Esophagus squamous epithelium (tissue), 5 donors: Measurements from ENCODE around the gene ZSCAN26. TPM values are rescaled to one million over a fixed set of nuclear protein-coding genes. Genes with fewer than 3 reads are reported as not detected.

Experiments used
- DNase-seq: peaks from one replicate; lab custom pipeline; 2025; lab: John Stamatoyannopoulos, UW
- H3K27ac ChIP-seq, 4 donors: fragments of 200-600 bp; sonication (generic); one replicate each; pipeline ENCODE4 v1.5.1; 2016 to 2019; ENCODE audit warnings: mild to moderate bottlenecking in 1 of 4
- H3K27me3 ChIP-seq, 4 donors: fragments of 200-600 bp; sonication (generic); 1 replicate in 3 of 4; 2 replicates in 1 of 4; pipeline versions ENCODE4 v1.5.1 to v1.6.0; 2017 to 2021; ENCODE audit warnings: antibody characterized with exemption in 1 of 4
- H3K36me3 ChIP-seq, 3 donors: fragments of 200-600 bp; sonication (generic); one replicate each; pipeline ENCODE4 v1.5.1; 2016 to 2019
- H3K4me1 ChIP-seq, 3 donors: fragments of 200-600 bp; sonication (generic); one replicate each; pipeline ENCODE4 v1.5.1; 2017 to 2019
- H3K4me3 ChIP-seq, 4 donors: fragments of 200-600 bp; sonication (generic); 1 replicate in 3 of 4; 2 replicates in 1 of 4; pipeline ENCODE4 v1.5.1; 2016 to 2019; ENCODE audit warnings: mild to moderate bottlenecking in 2 of 4, moderate library complexity in 1 of 4
- H3K9me3 ChIP-seq, 3 donors: fragments of 200-600 bp; sonication (generic); one replicate each; pipeline ENCODE4 v1.5.1; 2016 to 2019
- POLR2A ChIP-seq, 4 donors: fragments of 450-650 bp; IDR thresholded peaks; one replicate each; pipeline ENCODE4 v1.6.1; 2017; ENCODE audit warnings: antibody characterized with exemption in 4 of 4, mild to moderate bottlenecking in 4 of 4, moderate library complexity in 3 of 4
- WGBS, 2 donors: methylation state at CpG; one replicate each; pipeline ENCODE4 v1.1.5; 2018; 5-methylcytosine and 5-hydroxymethylcytosine counted together
- intact Hi-C: fragments of 100-400 bp; cut with DNase I; formaldehyde crosslinking; loops from one replicate; pipeline ENCODE4 v1.15.0; 2022
- total RNA-seq, 4 donors: library from RNA; depleted of rRNA; stranded (reverse); fragments of >200 nt; gene quantifications; one replicate each; pipeline ENCODE4 v1.1.0, GENCODE V29; 2016
- TF ChIP-seq, protein P1 (sequence below), 6 experiments: fragments of 450-650 bp in 4 of 6; fragments of 200-600 bp in 2 of 6; sonication (generic) in 2 of 6; IDR thresholded peaks; one replicate each; pipeline ENCODE4 v1.5.1; 2016 to 2019; ENCODE audit warnings: antibody characterized with exemption in 6 of 6, mild to moderate bottlenecking in 4 of 6, moderate library complexity in 4 of 6
- donor health status: DM: yes; HTN: yes; CAD: no.

ZSCAN26 gene
- total RNA-seq, 4 donors from 2014 or later, result 2.1 to 17.0 (median 3.4) TPM

- WGBS, 2 donors, result 92 to 97% methylated on average over 3 of the region's 3 CpGs
- DNase-seq, result no peak
- Histone ChIP-seq H3K9me3 (no peaks in the 10 kb centered on the region), H3K4me3 (no peak overlapping the region), H3K27ac (no peak overlapping the region), H3K27me3 (no peaks in the 10 kb centered on the region), H3K36me3 (peaks cover 0 to 44% (median 3%) of the 10 kb centered on the region in 3 donors), H3K4me1 (no peaks in the 10 kb centered on the region)
- intact Hi-C loops, result no loop called here
- no peak for TF ChIP-seq POLR2A (IDR thresholded peaks at IDR 0.05)
- TF ChIP-seq, protein P1, sequence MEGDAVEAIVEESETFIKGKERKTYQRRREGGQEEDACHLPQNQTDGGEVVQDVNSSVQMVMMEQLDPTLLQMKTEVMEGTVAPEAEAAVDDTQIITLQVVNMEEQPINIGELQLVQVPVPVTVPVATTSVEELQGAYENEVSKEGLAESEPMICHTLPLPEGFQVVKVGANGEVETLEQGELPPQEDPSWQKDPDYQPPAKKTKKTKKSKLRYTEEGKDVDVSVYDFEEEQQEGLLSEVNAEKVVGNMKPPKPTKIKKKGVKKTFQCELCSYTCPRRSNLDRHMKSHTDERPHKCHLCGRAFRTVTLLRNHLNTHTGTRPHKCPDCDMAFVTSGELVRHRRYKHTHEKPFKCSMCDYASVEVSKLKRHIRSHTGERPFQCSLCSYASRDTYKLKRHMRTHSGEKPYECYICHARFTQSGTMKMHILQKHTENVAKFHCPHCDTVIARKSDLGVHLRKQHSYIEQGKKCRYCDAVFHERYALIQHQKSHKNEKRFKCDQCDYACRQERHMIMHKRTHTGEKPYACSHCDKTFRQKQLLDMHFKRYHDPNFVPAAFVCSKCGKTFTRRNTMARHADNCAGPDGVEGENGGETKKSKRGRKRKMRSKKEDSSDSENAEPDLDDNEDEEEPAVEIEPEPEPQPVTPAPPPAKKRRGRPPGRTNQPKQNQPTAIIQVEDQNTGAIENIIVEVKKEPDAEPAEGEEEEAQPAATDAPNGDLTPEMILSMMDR (IDR thresholded peaks at IDR 0.05), result no peak
Observed at GRCh38 chr6:28235912-28236452, 31.0 kb upstream of the ZSCAN26 start.

DNA sequence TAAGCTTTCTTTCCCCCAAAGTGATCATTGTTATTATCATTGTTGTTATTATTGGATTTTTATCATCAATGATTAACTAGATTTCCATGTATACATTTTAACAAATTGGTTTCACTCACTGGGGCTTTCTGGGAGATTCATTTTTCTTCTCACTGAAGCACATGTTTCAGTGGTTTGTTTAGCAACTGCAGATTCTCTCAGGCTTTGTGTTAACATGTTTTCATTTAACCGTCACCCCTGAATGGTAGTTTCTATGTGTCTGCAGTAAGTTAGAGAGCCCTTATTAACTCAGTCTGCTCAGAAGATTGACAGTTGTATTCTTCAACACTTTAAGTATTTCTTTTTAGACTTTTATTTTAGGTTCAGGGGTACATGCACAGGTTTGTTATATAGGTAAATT is 27.3 kb upstream of the ZSCAN26 start:
- Histone ChIP-seq H3K27me3 (no peaks in the 10 kb centered on the region), H3K27ac (no peak overlapping the region), H3K4me3 (no peak overlapping the region), H3K4me1 (no peaks in the 10 kb centered on the region), H3K9me3 (no peaks in the 10 kb centered on the region), H3K36me3 (peaks cover 0 to 26% (median 7%) of the 10 kb centered on the region in 3 donors)
- WGBS, 2 donors, result 67 to 100% methylated on average over 1 of the region's 1 CpG
- intact Hi-C loops, result no loop called here
- TF ChIP-seq, protein P1 (IDR thresholded peaks at IDR 0.05), result no peak
- no peak for TF ChIP-seq POLR2A (IDR thresholded peaks at IDR 0.05)
- no peak for DNase-seq

GRCh38 chr6:28240471-28240870 is 26.5 kb upstream of the ZSCAN26 start:
- no peak for TF ChIP-seq POLR2A (IDR thresholded peaks at IDR 0.05)
- TF ChIP-seq, protein P1 (IDR thresholded peaks at IDR 0.05), result no peak
- 81 to 100% methylated on average over 1 of the region's 1 CpG for WGBS, 2 donors
- H3K27me3 ChIP-seq, result no peaks in the 10 kb centered on the region
- no peak overlapping the region for H3K27ac ChIP-seq
- H3K9me3 ChIP-seq, result no peaks in the 10 kb centered on the region
- intact Hi-C loops, result no loop called here
- H3K36me3 ChIP-seq, result peaks cover 0 to 28% (median 8%) of the 10 kb centered on the region in 3 donors
- no peak for DNase-seq
- H3K4me1 ChIP-seq, result no peaks in the 10 kb centered on the region
- H3K4me3 ChIP-seq, result no peak overlapping the region

DNA sequence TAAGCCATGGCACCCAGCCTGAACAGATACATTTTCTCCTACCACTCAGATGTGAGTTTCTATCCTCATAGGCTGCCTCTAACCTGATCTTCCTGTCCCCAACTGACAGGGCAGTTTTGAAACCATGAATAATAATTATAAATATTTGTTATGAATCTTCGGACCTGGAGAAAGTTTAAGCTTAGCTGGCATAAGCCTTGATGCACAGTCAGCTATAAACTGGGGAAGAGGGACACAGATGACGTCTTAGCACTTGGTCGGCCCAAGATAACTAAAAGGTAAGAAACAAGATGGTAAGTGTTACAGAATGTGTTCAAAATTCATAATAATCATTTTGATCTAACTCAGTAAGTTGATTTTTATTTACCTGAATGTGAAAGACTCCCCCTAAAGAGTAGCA is 23.0 kb upstream of the ZSCAN26 start:
- TF ChIP-seq POLR2A (IDR thresholded peaks at IDR 0.05), result no peak
- no peaks in the 10 kb centered on the region for H3K27me3 ChIP-seq
- no peaks in the 10 kb centered on the region for H3K4me1 ChIP-seq
- no peak overlapping the region for H3K4me3 ChIP-seq
- WGBS, 2 donors, result 90 to 92% methylated on average over 3 of the region's 3 CpGs
- no peak for DNase-seq
- no peak overlapping the region for H3K27ac ChIP-seq
- H3K9me3 ChIP-seq, result no peaks in the 10 kb centered on the region
- H3K36me3 ChIP-seq, result peaks cover 7 to 58% (median 19%) of the 10 kb centered on the region in 3 donors
- intact Hi-C loops, result no loop called here

DNA sequence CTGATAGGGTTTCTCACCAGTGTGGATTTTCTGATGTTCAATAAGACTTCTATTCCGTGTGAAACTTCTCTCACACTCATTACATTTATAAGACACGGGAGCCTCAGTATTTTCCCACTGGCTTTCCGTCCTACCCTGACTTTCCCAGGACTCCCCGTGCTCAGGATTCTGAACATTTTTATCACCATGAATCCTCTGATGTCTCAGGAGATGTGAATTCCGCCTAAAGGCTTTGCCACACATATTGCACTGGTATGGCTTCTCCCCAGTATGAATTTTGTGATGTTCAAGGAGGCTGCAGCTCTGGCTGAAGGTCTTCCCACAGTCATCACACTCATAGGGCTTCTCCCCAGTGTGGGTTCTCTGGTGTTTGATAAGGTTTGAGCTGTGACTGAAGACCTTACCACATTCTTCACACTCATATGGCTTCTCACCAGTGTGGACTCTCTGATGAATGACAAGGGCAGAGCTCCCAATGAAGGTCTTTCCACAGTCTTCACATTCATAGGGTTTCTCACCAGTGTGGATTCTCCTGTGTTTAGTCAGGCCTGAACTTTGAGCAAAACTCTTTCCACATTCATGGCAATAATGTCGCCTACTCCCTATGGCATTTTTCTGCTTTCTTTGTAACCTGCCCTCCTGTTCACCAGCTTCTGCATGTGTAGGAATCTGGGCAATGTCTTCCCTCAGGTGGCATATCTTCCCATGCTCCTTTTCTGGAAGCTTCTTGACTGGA is 21.6 kb upstream of the ZSCAN26 start:
- no peak for DNase-seq
- no peaks in the 10 kb centered on the region for H3K9me3 ChIP-seq
- WGBS, 2 donors, result 87 to 92% methylated on average over 6 of the region's 6 CpGs
- TF ChIP-seq POLR2A (IDR thresholded peaks at IDR 0.05), result no peak
- TF ChIP-seq, protein P1 (IDR thresholded peaks at IDR 0.05), result no peak
- intact Hi-C loops, result no loop called here
- no peak overlapping the region for H3K4me3 ChIP-seq
- peaks cover 0 to 8% (median 0%) of the 10 kb centered on the region in 3 donors for H3K4me1 ChIP-seq
- no peaks in the 10 kb centered on the region for H3K27me3 ChIP-seq
- no peak overlapping the region for H3K27ac ChIP-seq
- H3K36me3 ChIP-seq, result peaks cover 7 to 67% (median 19%) of the 10 kb centered on the region in 3 donors
